Keratinocyte (primary cell): ENCODE data around the gene S1PR4. TPM values are rescaled to one million over a fixed set of nuclear protein-coding genes. Genes with fewer than 3 reads are reported as not detected.

ENCODE experiments used
- DNase-seq: peaks from one replicate; pipeline ENCODE4 v3.0.0-alpha.2; 2011; ENCODE audit warnings: low read depth, missing footprints, low spot score
- FAIRE-seq: peaks from 2 replicates; lab custom pipeline; 2011; peaks lifted over from hg19 to GRCh38; lab: Jason Lieb, UNC
- H2AFZ ChIP-seq: 2 replicates; pipeline ENCODE4 v1.6.0; 2012; ENCODE audit warnings: low read length, control low read depth, inconsistent platforms; ENCODE audit not compliant: control insufficient read depth
- H3K27ac ChIP-seq: 2 replicates; pipeline ENCODE4 v1.5.1; 2011; ENCODE audit warnings: low read length; ENCODE audit not compliant: control insufficient read depth, insufficient read depth
- H3K27me3 ChIP-seq: 3 replicates; pipeline ENCODE4 v1.6.0; 2011; ENCODE audit warnings: low read length; ENCODE audit not compliant: control insufficient read depth, insufficient read depth; ENCODE audit errors: extremely low read depth
- H3K36me3 ChIP-seq, 2 experiments: 2 replicates in 1 of 2; 3 replicates in 1 of 2; pipeline ENCODE4 v1.5.1; 2011; ENCODE audit warnings: low read length in 2 of 2, mild to moderate bottlenecking in 1 of 2; ENCODE audit not compliant: control insufficient read depth in 2 of 2, insufficient read depth in 2 of 2; ENCODE audit errors: extremely low read depth in 1 of 2
- H3K4me1 ChIP-seq: 3 replicates; pipeline ENCODE4 v1.5.1; 2011; ENCODE audit warnings: low read length; ENCODE audit not compliant: control insufficient read depth, insufficient read depth; ENCODE audit errors: extremely low read depth
- H3K4me2 ChIP-seq: 3 replicates; pipeline ENCODE4 v1.6.0; 2011; ENCODE audit warnings: low read depth, low read length; ENCODE audit not compliant: control insufficient read depth, insufficient read depth; ENCODE audit errors: extremely low read depth
- H3K4me3 ChIP-seq, 3 experiments: fragments of 200-600 bp in 1 of 3; sonication (generic) in 1 of 3; 2 replicates in 2 of 3; 3 replicates in 1 of 3; pipeline ENCODE4 v1.5.1; 2011 to 2016; ENCODE audit warnings: low read length in 3 of 3, mild to moderate bottlenecking in 3 of 3, control low read depth in 2 of 3, inconsistent platforms in 1 of 3, low read depth in 1 of 3, mixed read lengths in 1 of 3, mixed run types in 1 of 3, moderate library complexity in 1 of 3; ENCODE audit not compliant: control insufficient read depth in 2 of 3, insufficient read depth in 2 of 3; ENCODE audit errors: extremely low read depth in 1 of 3
- H3K79me2 ChIP-seq: 2 replicates; pipeline ENCODE4 v1.6.0; 2012; ENCODE audit warnings: low read length; ENCODE audit not compliant: control insufficient read depth, insufficient read depth
- H3K9ac ChIP-seq: 3 replicates; pipeline ENCODE4 v1.6.0; 2011; ENCODE audit warnings: low read length; ENCODE audit not compliant: control insufficient read depth, insufficient read depth; ENCODE audit errors: extremely low read depth
- H3K9me1 ChIP-seq: 3 replicates; pipeline ENCODE4 v1.6.0; 2011; ENCODE audit warnings: low read length; ENCODE audit not compliant: control insufficient read depth, insufficient read depth; ENCODE audit errors: extremely low read depth
- H3K9me3 ChIP-seq: 2 replicates; pipeline ENCODE4 v1.5.1; 2012; ENCODE audit warnings: low read depth, low read length; ENCODE audit not compliant: control insufficient read depth
- H4K20me1 ChIP-seq: 3 replicates; pipeline ENCODE4 v1.6.0; 2011; ENCODE audit warnings: low read length; ENCODE audit not compliant: control insufficient read depth, insufficient read depth; ENCODE audit errors: extremely low read depth
- EZH2 ChIP-seq: IDR thresholded peaks from one replicate; pipeline ENCODE4 v1.6.1; 2012; ENCODE audit warnings: inconsistent platforms, mild to moderate bottlenecking, low read length, moderate library complexity
- dilution Hi-C: fragments of 300-500 bp; cut with MboI; formaldehyde crosslinking; loops from one replicate; pipeline ENCODE4 v1.7.0; 2020; ENCODE audit warnings: low sequenced_read_pairs; ENCODE audit not compliant: extremely low pct_ligation_motif_present
- polyA plus RNA-seq, 5 experiments: library from polyadenylated mRNA; depleted of rRNA in 3 of 5; stranded (reverse) in 3 of 5; stranded (forward) in 1 of 5; unstranded in 1 of 5; fragments of >200 nt; gene quantifications; 1 replicate in 1 of 5; 2 replicates in 3 of 5; 3 replicates in 1 of 5; pipeline versions ENCODE4 v1.2.1 to v1.2.3, GENCODE V29; 2011 to 2012; ENCODE audit warnings: missing spikeins in 2 of 5, low read depth in 1 of 5, low replicate concordance in 1 of 5
- TF ChIP-seq, protein P1 (sequence below), 3 experiments: IDR thresholded peaks in 1 of 3; conservative IDR thresholded peaks in 1 of 3; optimal IDR thresholded peaks in 1 of 3; 2 replicates in 2 of 3; 3 replicates in 1 of 3; pipeline versions ENCODE3 to v1.5.1; 2011; ENCODE audit warnings: low read length in 3 of 3, mild to moderate bottlenecking in 3 of 3, moderate library complexity in 2 of 3, control low read depth in 1 of 3, inconsistent platforms in 1 of 3; ENCODE audit not compliant: insufficient read depth in 2 of 3; ENCODE audit errors: extremely low read depth in 1 of 3

Gene S1PR4
- polyA plus RNA-seq, 1 donor (not counting 4 experiments of a cell fraction or from before 2014, with no cell fraction given) = 0.08 TPM

DNA sequence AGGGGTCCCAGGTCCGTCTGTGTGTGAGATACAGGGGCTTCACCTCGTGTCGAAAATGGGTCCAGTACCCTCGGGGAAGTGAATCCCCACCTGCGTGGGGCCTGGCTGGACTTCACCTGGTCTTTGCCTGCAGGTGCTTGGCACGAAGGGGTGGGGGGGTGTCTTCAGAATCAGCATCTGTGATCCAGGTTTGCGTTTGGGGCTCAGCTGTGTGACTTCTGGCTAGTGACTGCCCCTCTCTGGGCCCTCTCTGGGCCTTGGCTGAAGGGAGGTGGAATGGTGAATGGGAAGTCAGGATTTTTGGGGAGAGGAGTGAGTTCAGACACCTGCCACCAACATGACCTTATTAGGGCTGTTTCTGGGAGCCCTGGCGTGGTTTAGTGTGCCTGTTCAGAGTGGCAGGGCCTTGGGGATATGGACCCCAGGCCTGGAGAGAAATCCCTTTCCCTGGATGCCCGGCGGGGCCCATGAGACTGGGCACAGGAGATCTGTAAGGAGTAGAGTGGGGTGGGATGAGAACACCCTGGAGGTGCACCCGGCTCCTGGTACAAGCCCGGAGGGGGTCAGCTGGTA, 48.6 kb downstream of the S1PR4 start:
- Histone ChIP-seq H3K9me1 (no peaks in the 10 kb centered on the region), H3K4me2 (no peak overlapping the region), H4K20me1 (peaks cover 3% of the 10 kb centered on the region), H3K36me3 (no peaks in the 10 kb centered on the region), H3K27me3 (peaks cover 56% of the 10 kb centered on the region), H3K79me2 (no peaks in the 10 kb centered on the region), H3K4me1 (no peaks in the 10 kb centered on the region), H2AFZ (no peak overlapping the region), H3K9ac (no peak overlapping the region), H3K27ac (no peak overlapping the region), H3K9me3 (no peaks in the 10 kb centered on the region), H3K4me3 (no peak overlapping the region)
- FAIRE-seq = no peak
- dilution Hi-C loops = no loop called here
- TF ChIP-seq, protein P1, sequence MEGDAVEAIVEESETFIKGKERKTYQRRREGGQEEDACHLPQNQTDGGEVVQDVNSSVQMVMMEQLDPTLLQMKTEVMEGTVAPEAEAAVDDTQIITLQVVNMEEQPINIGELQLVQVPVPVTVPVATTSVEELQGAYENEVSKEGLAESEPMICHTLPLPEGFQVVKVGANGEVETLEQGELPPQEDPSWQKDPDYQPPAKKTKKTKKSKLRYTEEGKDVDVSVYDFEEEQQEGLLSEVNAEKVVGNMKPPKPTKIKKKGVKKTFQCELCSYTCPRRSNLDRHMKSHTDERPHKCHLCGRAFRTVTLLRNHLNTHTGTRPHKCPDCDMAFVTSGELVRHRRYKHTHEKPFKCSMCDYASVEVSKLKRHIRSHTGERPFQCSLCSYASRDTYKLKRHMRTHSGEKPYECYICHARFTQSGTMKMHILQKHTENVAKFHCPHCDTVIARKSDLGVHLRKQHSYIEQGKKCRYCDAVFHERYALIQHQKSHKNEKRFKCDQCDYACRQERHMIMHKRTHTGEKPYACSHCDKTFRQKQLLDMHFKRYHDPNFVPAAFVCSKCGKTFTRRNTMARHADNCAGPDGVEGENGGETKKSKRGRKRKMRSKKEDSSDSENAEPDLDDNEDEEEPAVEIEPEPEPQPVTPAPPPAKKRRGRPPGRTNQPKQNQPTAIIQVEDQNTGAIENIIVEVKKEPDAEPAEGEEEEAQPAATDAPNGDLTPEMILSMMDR (optimal IDR thresholded peaks at IDR 0.05 in 1 of 3, IDR thresholded peaks at IDR 0.05 in 1 of 3, conservative IDR thresholded peaks at IDR 0.05 in 1 of 3; ENCODE audit: extremely low read depth in 1 of 3, insufficient read depth in 2 of 3, low read length in 3 of 3) = no peak
- no peak for TF ChIP-seq EZH2
- no peak for DNase-seq

DNA sequence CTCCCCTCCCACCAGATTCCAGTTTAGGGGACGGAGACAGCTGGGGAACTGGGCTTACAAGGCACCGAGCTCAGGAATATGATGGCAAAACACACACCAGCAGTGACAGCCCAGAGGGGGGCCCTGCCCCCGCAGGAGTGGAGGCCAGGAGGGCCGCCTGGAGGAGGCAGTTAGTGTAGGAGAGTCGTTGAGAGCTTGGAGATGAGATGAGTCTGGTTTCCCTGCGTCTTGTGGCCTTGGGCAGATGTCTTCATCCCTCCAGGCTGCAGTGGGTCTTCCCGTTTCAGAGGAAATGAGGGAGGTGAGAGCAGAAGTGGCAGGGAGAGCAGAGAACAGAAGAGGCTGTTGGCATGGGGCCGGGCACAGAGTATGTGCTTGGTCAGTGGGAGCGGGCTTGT, 50.8 kb downstream of the S1PR4 start:
- H3K79me2 ChIP-seq = no peaks in the 10 kb centered on the region
- no peak for FAIRE-seq
- no peak overlapping the region for H3K9ac ChIP-seq
- no peak for TF ChIP-seq EZH2
- TF ChIP-seq, protein P1 (optimal IDR thresholded peaks at IDR 0.05 in 1 of 3, IDR thresholded peaks at IDR 0.05 in 1 of 3, conservative IDR thresholded peaks at IDR 0.05 in 1 of 3; ENCODE audit: extremely low read depth in 1 of 3, insufficient read depth in 2 of 3, low read length in 3 of 3) = no peak
- no peaks in the 10 kb centered on the region for H3K9me3 ChIP-seq
- dilution Hi-C loops = no loop called here
- H3K27ac ChIP-seq = no peak overlapping the region
- H3K4me3 ChIP-seq = no peak overlapping the region
- H3K4me1 ChIP-seq = no peaks in the 10 kb centered on the region
- DNase-seq = no peak
- H3K36me3 ChIP-seq = no peaks in the 10 kb centered on the region
- peaks cover 3% of the 10 kb centered on the region for H4K20me1 ChIP-seq
- no peak overlapping the region for H3K4me2 ChIP-seq
- no peak overlapping the region for H2AFZ ChIP-seq
- H3K27me3 ChIP-seq = peaks cover 55% of the 10 kb centered on the region
- no peaks in the 10 kb centered on the region for H3K9me1 ChIP-seq

Other genes starting within 250 kb of the S1PR4 start
- gene ZNF77, start 233.8 kb upstream of the S1PR4 start, polyA plus RNA-seq = 4.7 to 6.0 TPM (median 5.2 TPM) in 3 replicates
- 0.41 to 1.2 TPM (median 0.43 TPM) in 3 replicates for gene TLE6, start 201.2 kb upstream of the S1PR4 start, polyA plus RNA-seq
- gene TLE2, start 149.5 kb upstream of the S1PR4 start, polyA plus RNA-seq = 0.70 to 1.0 TPM (median 0.88 TPM) in 3 replicates
- 249 to 337 TPM (median 316 TPM) in 3 replicates for gene TLE5, start 116.3 kb upstream of the S1PR4 start, polyA plus RNA-seq
- gene GNA11, start 84.4 kb upstream of the S1PR4 start, polyA plus RNA-seq = 12.7 to 47.8 TPM (median 17.6 TPM) in 3 replicates
- gene GNA15, start 42.7 kb upstream of the S1PR4 start, polyA plus RNA-seq = 60.0 to 77.0 TPM (median 71.9 TPM) in 3 replicates
- gene NCLN, start 7.2 kb downstream of the S1PR4 start, polyA plus RNA-seq = 40.5 to 72.7 TPM (median 72.1 TPM) in 3 replicates
- gene CELF5, start 45.9 kb downstream of the S1PR4 start, polyA plus RNA-seq = 0.04 to 0.05 TPM (median 0.04 TPM) in 3 replicates
- gene NFIC, start 187.8 kb downstream of the S1PR4 start, polyA plus RNA-seq = 1.8 to 7.6 TPM (median 2.4 TPM) in 3 replicates